GM23338 (cell line): ENCODE measurements around the gene PBX3. TPM values are rescaled to one million over a fixed set of nuclear protein-coding genes. Genes with fewer than 3 reads are reported as not detected.

ENCODE experiments used
- ATAC-seq: fragments of 200-7000 bp; cut with Tn5 transposase; 3 replicates; pipeline ENCODE4 v1.9.1; 2020
- DNase-seq: peaks from one replicate; pipeline ENCODE4 v3.0.0-alpha.2; 2015; ENCODE audit warnings: low spot score
- H2AFZ ChIP-seq: fragments of 200-600 bp; sonication (generic); 2 replicates; pipeline ENCODE4 v1.8.0; 2016; ENCODE audit warnings: antibody characterized with exemption, mild to moderate bottlenecking, moderate library complexity
- H3F3A ChIP-seq: fragments of 200-600 bp; sonication (generic); replicated peaks from 2 replicates; pipeline ENCODE4 v1.8.0; 2017; ENCODE audit warnings: antibody characterized with exemption, mixed run types, low read depth
- H3K27ac ChIP-seq: fragments of 200-600 bp; sonication (generic); 2 replicates; pipeline ENCODE4 v1.6.1; 2016; ENCODE audit warnings: low read depth
- H3K27me3 ChIP-seq: fragments of 200-600 bp; sonication (generic); 2 replicates; pipeline ENCODE4 v1.8.0; 2016; ENCODE audit warnings: mild to moderate bottlenecking, mixed run types, moderate library complexity; ENCODE audit not compliant: insufficient read depth
- H3K36me3 ChIP-seq: fragments of 200-600 bp; sonication (generic); 2 replicates; pipeline ENCODE4 v1.8.0; 2016; ENCODE audit warnings: mild to moderate bottlenecking; ENCODE audit not compliant: insufficient read depth
- H3K4me1 ChIP-seq: fragments of 200-600 bp; sonication (generic); 2 replicates; pipeline ENCODE4 v1.8.0; 2016; ENCODE audit warnings: mild to moderate bottlenecking, moderate library complexity; ENCODE audit not compliant: insufficient read depth
- H3K4me2 ChIP-seq: fragments of 200-600 bp; sonication (generic); 2 replicates; pipeline ENCODE4 v1.7.1; 2017; ENCODE audit warnings: mixed run types
- H3K4me3 ChIP-seq: fragments of 200-600 bp; sonication (generic); 2 replicates; pipeline ENCODE4 v1.6.1; 2016; ENCODE audit warnings: mixed run types
- H3K79me2 ChIP-seq: fragments of 200-600 bp; sonication (generic); replicated peaks from 2 replicates; pipeline ENCODE4 v1.8.0; 2017; ENCODE audit warnings: mild to moderate bottlenecking; ENCODE audit not compliant: insufficient read depth
- H3K9me2 ChIP-seq: fragments of 200-600 bp; sonication (generic); 2 replicates; pipeline ENCODE4 v1.8.0; 2017; ENCODE audit not compliant: insufficient read depth
- H4K20me1 ChIP-seq: fragments of 200-600 bp; sonication (generic); replicated peaks from 2 replicates; pipeline ENCODE4 v1.8.0; 2017; ENCODE audit warnings: mild to moderate bottlenecking; ENCODE audit not compliant: insufficient read depth
- H3K27ac Mint-ChIP-seq: 2 replicates; pipeline ENCODE4 v1.8.0; 2020; ENCODE audit warnings: inconsistent platforms, mild to moderate bottlenecking, moderate library complexity, mixed read lengths
- H3K27me3 Mint-ChIP-seq: 3 replicates; pipeline ENCODE4 v1.8.0; 2022; ENCODE audit warnings: low read depth, mild to moderate bottlenecking, moderate library complexity, mixed read lengths, inconsistent platforms; ENCODE audit not compliant: insufficient read depth, poor library complexity
- H3K36me3 Mint-ChIP-seq: 3 replicates; pipeline ENCODE4 v1.8.0; 2021; ENCODE audit warnings: low read depth, mild to moderate bottlenecking, inconsistent platforms, moderate library complexity, mixed read lengths
- H3K4me1 Mint-ChIP-seq: 3 replicates; pipeline ENCODE4 v1.8.0; 2020; ENCODE audit warnings: mild to moderate bottlenecking, inconsistent platforms, mixed read lengths
- H3K4me3 Mint-ChIP-seq: 3 replicates; pipeline ENCODE4 v1.8.0; 2021; ENCODE audit warnings: moderate library complexity, mild to moderate bottlenecking, inconsistent platforms, mixed read lengths
- H3K9me3 Mint-ChIP-seq: 3 replicates; pipeline ENCODE4 v1.8.0; 2020; ENCODE audit warnings: moderate library complexity, mild to moderate bottlenecking, inconsistent platforms, mixed read lengths
- CREB1 ChIP-seq: fragments of 250-450 bp; sonication (Bioruptor Pico); IDR thresholded peaks from 2 replicates; pipeline ENCODE4 v1.5.0; 2020; ENCODE audit warnings: low read depth, mild to moderate bottlenecking, moderate library complexity
- EZH2 ChIP-seq: fragments of 200-600 bp; sonication (generic); IDR thresholded peaks from one replicate; pipeline ENCODE4 v1.8.0; 2017; ENCODE audit warnings: antibody characterized with exemption, mild to moderate bottlenecking, low read depth; ENCODE audit not compliant: unreplicated experiment
- EZH2phosphoT487 ChIP-seq: fragments of 200-600 bp; sonication (generic); IDR thresholded peaks from one replicate; pipeline ENCODE4 v1.8.1; 2018; ENCODE audit warnings: antibody characterized with exemption; ENCODE audit not compliant: unreplicated experiment
- JUNB ChIP-seq: IDR thresholded peaks from one replicate; pipeline ENCODE4 v1.6.1; 2016; ENCODE audit warnings: antibody characterized with exemption; ENCODE audit not compliant: unreplicated experiment
- NANOG ChIP-seq: IDR thresholded peaks from 2 replicates; pipeline ENCODE4 v1.6.1; 2016; ENCODE audit warnings: antibody characterized with exemption, borderline replicate concordance
- POLR2AphosphoS5 ChIP-seq: IDR thresholded peaks from 2 replicates; pipeline ENCODE4 v1.6.1; 2016; ENCODE audit warnings: antibody characterized with exemption, low read depth
- REST ChIP-seq: IDR thresholded peaks from one replicate; pipeline ENCODE4 v1.6.1; 2018; ENCODE audit warnings: antibody characterized with exemption; ENCODE audit not compliant: unreplicated experiment
- STAT1 ChIP-seq: IDR thresholded peaks from one replicate; pipeline ENCODE4 v1.6.1; 2016; ENCODE audit warnings: antibody characterized with exemption; ENCODE audit not compliant: unreplicated experiment
- ZNF114 ChIP-seq: fragments of 250-450 bp; sonication (Bioruptor Pico); IDR thresholded peaks from 2 replicates; pipeline ENCODE4 v1.5.0; 2020; ENCODE audit warnings: mild to moderate bottlenecking, moderate library complexity
- ZNF331 ChIP-seq: fragments of 250-450 bp; sonication (Bioruptor Pico); IDR thresholded peaks from 2 replicates; pipeline ENCODE4 v1.5.0; 2020; ENCODE audit warnings: low read depth, mild to moderate bottlenecking, moderate library complexity
- ZNF462 ChIP-seq: fragments of 250-450 bp; sonication (Bioruptor Pico); IDR thresholded peaks from 2 replicates; pipeline ENCODE4 v1.5.0; 2020; ENCODE audit warnings: mild to moderate bottlenecking, moderate library complexity
- polyA plus RNA-seq: library from polyadenylated mRNA; unstranded; fragments of >200 nt; fragmentation: Nextera tagmentation; extraction: Ambion mirVana; gene quantifications from 2 replicates; pipeline ENCODE4 v1.2.1, GENCODE V29; 2016
- total RNA-seq: library from RNA; depleted of rRNA; stranded (reverse); fragments of >200 nt; shearing (Covaris generic); gene quantifications from 2 replicates; pipeline ENCODE4 v1.2.3, GENCODE V29; 2014
- TF ChIP-seq, protein P1 (sequence below): IDR thresholded peaks from 2 replicates; pipeline ENCODE4 v1.6.1; 2016; ENCODE audit warnings: antibody characterized with exemption

PBX3 gene
- total and polyA plus RNA-seq, 2 experiments from 2014 or later = 28.9 to 50.5 TPM

- H3K4me3 Mint-ChIP-seq = no peak overlapping the region
- H3K79me2 ChIP-seq = peaks cover 68% of the 10 kb centered on the region
- ATAC-seq (no peak), DNase-seq (no peak)
- no peaks in the 10 kb centered on the region for H3K36me3 ChIP-seq
- H3K9me3 Mint-ChIP-seq = no peaks in the 10 kb centered on the region
- TF ChIP-seq, protein P1, sequence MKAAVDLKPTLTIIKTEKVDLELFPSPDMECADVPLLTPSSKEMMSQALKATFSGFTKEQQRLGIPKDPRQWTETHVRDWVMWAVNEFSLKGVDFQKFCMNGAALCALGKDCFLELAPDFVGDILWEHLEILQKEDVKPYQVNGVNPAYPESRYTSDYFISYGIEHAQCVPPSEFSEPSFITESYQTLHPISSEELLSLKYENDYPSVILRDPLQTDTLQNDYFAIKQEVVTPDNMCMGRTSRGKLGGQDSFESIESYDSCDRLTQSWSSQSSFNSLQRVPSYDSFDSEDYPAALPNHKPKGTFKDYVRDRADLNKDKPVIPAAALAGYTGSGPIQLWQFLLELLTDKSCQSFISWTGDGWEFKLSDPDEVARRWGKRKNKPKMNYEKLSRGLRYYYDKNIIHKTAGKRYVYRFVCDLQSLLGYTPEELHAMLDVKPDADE = no peak
- TF ChIP-seq NANOG (no peak), JUNB (no peak), STAT1 (no peak), EZH2phosphoT487 (no peak), CREB1 (no peak)
- H4K20me1 ChIP-seq = peaks cover 11% of the 10 kb centered on the region; the same call in 1 of the 2 replicates
- no peaks in the 10 kb centered on the region for H3K9me2 ChIP-seq
- no peak overlapping the region for H3K27ac ChIP-seq
- no peaks in the 10 kb centered on the region for H3K4me1 ChIP-seq
- H3K27ac Mint-ChIP-seq = no peak overlapping the region
- H3K27me3 Mint-ChIP-seq = peaks cover 2% of the 10 kb centered on the region
- H3K4me3 ChIP-seq = no peak overlapping the region
- H2AFZ ChIP-seq = no peak overlapping the region
- no peaks in the 10 kb centered on the region for H3K36me3 Mint-ChIP-seq
- H3K27me3 ChIP-seq = no peaks in the 10 kb centered on the region
- no peaks in the 10 kb centered on the region for H3F3A ChIP-seq
- peaks cover 6% of the 10 kb centered on the region; the same call in 2 of the 3 replicates for H3K4me1 Mint-ChIP-seq
- no peak overlapping the region for H3K4me2 ChIP-seq
Observed at GRCh38 chr9:125822160-125822559, 75.0 kb downstream of the PBX3 start.

- no peak overlapping the region for H3K4me3 Mint-ChIP-seq
- H2AFZ ChIP-seq = no peak overlapping the region
- no peak overlapping the region for H3K4me2 ChIP-seq
- DNase-seq (no peak), ATAC-seq (no peak)
- H3K27me3 ChIP-seq = no peaks in the 10 kb centered on the region
- H3K9me3 Mint-ChIP-seq = no peaks in the 10 kb centered on the region
- peaks cover 62% of the 10 kb centered on the region for H3K79me2 ChIP-seq
- peaks cover 6% of the 10 kb centered on the region; the same call in 2 of the 3 replicates for H3K4me1 Mint-ChIP-seq
- no peak overlapping the region for H3K27ac Mint-ChIP-seq
- no peak overlapping the region for H3K4me3 ChIP-seq
- no peaks in the 10 kb centered on the region for H3K9me2 ChIP-seq
- H3K27me3 Mint-ChIP-seq = peaks cover 2% of the 10 kb centered on the region
- TF ChIP-seq ZNF331 (CRISPR knock-in tag) (no peak), NANOG (no peak), EZH2phosphoT487 (no peak), JUNB (no peak), REST (no peak), POLR2AphosphoS5 (no peak), STAT1 (no peak), ZNF114 (CRISPR knock-in tag) (no peak), EZH2 (no peak), CREB1 (no peak), ZNF462 (no peak)
- H3K36me3 Mint-ChIP-seq = no peaks in the 10 kb centered on the region
- H3F3A ChIP-seq = no peaks in the 10 kb centered on the region
- no peaks in the 10 kb centered on the region for H3K4me1 ChIP-seq
- H4K20me1 ChIP-seq = peaks cover 11% of the 10 kb centered on the region; the same call in 1 of the 2 replicates
- H3K36me3 ChIP-seq = no peaks in the 10 kb centered on the region
- no peak overlapping the region for H3K27ac ChIP-seq
Observed at GRCh38 chr9:125822902-125823301, 75.7 kb downstream of the PBX3 start.
